Stimulated activated CD4-positive, alpha-beta T cell treated with anti-CD3 and anti-CD28 coated beads, Interleukin-12 subunit alpha, Interleukin-12 subunit beta, amount 100 ng/mL, for 4 hours (primary cell): ENCODE measurements around the gene SERP1.
"Not testable (repeated sequence)": the region's sequence is repeated elsewhere in the genome, so short reads cannot be mapped to it uniquely, and the experiment has no call there.

ENCODE experiments used
- DNase-seq: peaks from one replicate; pipeline ENCODE4 v3.0.0-alpha.2; 2020

The SERP1 gene

DNA sequence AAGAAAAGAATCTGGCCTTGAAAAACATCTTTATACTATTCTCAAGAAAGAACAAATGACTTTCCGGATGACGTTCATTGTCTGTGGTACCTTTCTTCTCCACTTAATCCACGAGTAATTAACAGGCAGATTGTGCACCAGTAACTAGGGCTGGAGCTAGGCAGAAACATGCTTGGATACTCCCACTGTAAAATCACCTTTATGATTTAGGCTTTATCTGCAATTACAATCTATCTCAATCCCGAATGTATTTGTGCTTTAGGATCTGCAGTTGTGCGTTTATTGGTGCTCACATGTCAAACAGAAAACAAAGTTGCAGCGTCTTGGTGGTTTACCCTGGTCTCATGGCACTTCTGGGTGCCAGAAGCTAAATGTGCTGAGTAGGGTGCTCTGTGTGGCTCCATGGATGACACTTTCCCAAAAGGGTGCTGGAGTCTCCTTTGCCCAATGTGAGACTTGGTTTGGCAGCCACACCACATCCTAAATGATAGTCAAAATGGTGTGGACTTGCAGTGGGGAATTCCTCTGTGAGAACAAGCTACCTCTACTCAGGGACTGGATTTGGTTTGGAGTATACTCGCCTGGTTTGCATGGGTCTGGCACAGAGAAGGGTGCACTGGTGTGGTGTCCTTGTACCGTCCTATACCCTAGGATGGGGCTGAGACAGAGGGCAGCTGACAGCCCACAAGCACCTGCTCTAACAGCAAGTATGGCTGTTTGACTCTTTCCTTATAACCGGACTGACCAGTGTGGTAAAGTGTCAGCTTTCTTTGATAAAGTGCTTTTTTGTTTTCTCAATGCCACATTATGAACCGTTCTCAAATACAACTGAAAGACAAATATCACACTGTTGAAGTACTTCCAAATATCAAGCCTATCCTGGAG is 7.7 kb downstream of the SERP1 start:
- no peak for DNase-seq

DNA sequence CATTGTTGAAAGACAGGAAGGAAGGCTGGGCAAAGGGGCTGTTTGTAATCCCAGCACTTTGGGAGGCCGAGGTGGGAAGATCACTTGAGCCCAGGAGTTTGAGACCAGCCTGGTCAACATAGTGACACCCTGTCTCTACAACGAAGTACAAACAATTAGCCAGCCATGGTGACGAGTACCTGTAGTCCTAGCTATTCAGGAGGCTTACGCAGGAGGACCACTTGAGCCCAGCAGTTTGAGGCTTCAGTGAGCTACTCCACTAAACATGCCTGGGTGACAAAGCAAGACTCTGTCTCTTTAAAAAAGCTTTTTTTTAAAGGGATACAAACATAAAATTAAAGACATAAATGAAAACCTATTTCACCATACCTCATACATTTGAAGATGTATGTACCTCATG is 11.1 kb downstream of the SERP1 start:
- DNase-seq = no peak

DNA sequence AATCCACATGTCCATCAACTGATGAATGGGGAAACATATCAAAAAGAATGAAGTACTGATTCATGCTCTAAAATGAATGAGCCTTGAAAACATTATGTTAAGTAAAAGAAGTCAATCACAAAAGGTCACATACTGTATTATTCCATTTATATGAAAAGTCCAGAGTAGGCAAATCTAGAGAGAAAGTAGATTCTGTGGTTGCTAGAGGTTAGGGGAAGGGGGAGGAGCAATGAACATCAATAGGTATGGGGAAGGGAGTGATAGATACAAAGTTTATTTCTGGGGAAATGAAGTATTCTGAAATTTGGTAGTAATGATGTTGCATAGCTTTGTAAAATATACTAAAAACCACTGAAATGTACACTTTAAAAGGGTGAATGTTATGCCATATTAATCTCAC is 14.5 kb downstream of the SERP1 start:
- no peak for DNase-seq

DNA sequence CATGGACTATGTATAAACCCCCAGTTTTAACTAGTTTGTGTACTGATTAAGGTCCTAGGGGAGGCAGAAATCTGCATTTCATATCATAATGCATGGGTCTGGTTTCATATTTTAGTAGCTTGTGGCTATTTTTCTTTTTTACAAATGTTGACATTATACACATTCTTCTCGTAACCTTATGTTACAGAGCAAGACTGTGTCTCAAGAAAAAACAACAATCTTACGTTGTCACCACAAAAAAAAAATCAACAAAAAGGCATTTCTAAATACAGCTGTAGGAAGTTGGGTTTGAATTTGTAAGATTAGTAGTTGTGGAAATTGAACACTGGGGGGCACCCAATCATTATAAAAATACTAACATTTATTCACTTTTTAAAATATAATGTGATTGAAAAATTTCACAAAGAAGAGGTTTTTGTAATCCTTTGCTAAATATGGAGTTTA is 17.9 kb downstream of the SERP1 start:
- DNase-seq = no peak

DNA sequence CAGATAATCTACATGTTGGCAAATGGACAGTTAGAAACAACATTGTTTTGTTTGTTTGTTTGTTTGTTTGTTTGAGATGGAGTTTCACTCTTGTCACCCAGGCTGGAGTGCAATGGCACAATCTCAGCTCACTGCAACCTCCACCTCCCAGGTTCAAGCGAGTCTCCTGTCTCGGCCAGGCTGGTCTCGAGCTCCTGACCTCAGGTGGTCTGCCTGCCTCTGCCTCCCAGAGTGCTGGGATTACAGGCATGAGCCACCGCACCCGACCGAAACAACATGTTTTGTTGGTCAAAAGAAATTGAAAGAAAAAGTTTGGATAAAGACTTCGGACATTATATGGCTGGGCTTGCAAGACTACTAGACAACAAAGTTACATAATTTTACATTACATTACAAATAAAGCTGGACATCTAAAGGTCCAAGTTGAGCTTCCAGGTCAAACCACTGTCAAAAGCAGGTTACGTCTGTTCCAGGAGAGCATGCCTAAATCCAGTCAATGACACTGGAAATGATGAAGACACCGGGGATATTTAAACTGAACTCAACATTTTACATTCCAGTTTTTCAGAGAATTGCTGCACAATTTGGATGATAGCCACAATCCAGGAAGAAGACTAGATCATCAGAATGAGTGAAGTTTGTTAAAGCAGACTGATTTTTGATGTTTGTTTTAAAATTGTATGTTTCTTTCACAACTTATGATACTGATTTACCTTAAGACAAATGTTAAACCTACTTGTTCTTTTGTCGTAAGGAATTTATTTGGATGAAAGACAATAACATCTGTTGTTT is 18.6 kb downstream of the SERP1 start:
- DNase-seq = no peak

DNA sequence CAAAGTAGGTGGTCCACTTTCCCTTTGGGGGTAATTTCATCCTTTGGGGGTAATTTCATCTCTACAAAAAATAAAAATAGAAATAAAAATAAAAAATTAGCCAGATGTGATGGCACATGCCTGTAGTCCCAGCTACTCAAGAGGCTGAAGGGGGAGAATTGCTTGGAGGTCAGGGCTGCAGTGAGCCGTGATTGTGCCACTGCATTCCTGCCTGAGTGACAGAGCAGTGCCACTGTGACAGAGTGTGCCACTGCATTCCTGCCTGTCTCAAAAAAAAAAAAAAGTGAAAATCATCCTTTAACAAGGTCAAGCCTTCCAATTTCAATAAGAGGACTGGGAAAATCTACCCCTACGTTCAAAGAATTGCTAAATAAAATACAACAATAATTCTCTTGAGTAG is 22.8 kb downstream of the SERP1 start:
- no peak for DNase-seq

DNA sequence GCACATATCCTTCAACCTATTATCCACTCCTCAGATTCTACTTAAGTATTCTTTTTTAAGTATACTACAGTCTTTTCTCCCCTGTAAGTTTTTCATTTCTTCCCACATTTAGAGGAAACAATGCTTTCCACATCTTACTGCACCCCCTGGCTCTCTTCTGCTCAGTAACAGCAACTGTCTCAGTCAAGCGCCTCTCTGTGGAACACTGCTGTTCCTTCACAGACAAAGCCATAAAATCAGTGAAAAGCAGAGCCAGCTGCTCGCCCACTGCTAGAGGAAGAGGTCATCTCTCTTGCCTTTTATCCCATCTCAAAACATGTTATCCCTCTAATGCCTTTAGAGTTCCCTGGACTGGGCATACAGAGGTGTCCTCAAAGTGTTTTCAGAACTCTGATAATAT is 24.8 kb downstream of the SERP1 start:
- DNase-seq = no peak

DNA sequence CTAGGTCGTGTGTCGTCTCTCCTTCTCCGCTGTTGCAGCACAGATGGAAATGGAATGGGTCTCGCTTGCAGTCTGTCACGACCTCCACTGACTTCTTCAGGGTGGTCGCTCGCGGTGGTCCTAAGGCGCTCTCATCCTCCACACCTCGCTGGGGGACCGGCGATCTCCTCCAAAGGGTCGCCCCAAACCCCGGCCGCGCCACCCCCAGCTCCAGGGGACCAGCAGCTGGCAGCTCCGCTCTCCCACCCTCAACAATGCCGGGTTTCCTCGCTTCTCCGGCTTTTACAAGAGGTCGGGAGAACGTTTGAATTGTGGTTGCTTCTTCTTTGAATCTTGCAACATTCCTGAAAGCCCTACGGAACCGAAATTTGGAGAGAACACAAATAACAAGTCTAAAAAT is 25.9 kb downstream of the SERP1 start:
- no peak for DNase-seq

DNA sequence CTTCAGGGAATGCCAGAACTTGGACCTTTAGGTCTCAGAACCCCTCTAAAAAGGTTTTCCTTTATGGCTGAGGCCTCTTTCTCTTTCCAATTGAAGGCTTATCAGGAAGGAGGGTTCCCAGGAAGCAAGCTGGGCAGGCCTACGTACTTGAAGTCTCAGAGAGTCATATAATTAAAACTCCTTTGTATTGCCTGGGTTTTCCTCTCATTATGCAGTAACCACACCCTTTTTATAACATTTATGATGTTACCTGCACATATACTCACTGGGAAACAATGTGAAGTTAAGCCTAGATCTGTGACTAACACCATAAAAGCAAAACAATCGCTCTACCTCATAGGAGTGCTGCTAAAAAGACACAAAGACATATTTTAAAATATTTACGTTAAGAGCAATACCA is 27.3 kb downstream of the SERP1 start:
- no peak for DNase-seq

DNA sequence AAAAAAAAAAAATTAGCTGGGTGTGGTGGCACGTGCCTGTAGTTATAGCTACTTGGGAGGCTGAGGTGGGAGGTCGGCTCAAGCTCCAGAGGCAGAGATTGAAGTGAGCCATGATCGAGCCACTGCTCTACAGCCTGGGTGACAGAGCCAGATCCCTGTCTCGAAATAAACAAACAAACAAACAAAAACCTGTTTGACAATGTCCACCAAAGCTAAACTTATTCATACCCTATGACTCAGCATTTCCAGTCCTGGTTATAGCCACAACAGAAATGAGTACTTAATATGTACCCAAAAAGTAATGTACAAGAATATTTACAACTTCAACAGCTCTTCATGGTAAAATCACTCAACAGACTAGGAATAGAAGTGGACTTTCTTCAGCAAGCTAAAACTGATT is 31.1 kb downstream of the SERP1 start:
- DNase-seq = no peak

DNA sequence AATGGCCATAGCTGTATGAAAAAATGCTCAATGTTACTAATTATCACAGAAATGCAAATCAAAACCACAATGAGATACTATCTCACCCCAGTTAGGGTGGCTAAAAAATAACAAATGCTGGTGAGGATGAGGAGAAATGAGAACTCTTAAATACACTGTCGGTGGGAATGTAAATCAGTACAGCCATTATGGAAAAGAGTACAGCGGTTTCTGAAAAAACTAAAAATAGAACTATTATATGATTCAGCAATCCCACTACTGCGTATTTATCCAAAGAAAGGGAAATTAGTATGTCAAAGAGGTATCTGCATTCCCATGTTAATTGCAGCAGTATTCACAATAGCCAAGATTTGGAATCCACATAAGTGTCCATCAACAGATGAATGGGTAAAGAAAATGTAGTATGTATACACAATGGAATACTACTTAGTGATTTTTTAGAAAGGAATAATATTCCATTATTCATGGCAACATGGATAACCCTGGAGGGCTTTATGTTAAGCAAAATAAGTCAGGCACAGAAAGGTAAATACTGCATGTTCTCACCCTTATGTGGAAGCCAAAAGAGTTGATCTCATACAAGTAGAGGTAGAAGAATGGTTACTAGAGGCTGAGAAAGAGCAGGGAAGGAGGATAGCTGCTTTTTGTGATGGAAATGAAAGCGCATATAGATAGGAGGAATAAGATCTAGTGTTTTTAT is 35.0 kb downstream of the SERP1 start:
- DNase-seq = no peak

DNA sequence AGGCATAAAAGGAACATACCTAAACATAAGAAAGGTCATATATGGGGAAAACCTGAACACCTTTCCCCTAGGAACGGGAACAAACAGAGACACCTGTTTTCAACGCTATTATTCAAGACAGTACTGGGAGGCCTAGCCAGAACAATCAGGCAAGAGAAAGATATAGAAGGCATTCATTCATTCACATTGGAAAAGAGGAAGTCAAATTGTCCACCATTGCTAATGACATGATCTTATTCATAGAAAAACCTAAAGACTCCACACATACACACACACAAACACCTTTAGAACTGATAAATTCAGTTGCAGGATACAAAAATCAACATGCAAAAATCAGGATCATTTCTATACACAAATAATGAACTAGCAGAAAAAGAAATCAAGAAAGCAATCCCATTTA is 36.5 kb downstream of the SERP1 start:
- DNase-seq = no peak

DNA sequence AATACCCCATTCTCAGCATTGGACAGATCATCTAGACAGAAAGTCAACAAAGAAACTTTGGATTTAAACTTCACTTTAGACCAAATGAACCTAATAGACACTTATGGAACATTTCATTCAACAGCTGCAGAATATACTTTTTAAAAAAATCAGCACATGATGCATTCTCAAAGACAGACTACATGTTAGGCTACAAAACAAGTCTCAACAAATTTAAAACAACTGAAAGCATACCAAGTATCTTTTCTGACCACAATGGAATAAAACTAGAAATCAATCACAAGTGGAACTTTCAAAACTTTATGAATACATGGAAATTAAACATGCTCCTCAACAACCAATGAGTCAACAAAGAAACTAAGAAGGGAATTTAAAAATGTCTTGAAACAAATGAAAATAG is 37.9 kb downstream of the SERP1 start:
- DNase-seq = no peak

DNA sequence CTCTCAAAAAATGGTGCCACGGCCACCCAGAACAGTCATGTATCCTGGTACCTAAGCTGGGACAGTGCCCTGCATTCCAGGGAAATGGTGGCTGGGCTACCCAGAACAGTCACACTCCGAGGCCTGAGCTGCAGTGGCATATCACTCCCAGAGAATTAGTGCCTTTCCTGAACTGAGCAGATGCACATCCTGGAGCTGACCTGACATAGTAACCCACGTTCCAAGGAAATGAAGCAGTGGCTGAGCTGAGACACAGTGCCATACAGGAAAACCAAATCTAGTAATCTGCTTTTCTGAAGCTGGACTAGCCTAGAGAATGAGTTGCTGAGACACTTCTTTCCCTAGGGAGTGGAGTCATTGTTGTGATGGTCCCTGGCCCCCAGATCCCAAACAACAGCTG is 41.8 kb downstream of the SERP1 start:
- no peak for DNase-seq

DNA sequence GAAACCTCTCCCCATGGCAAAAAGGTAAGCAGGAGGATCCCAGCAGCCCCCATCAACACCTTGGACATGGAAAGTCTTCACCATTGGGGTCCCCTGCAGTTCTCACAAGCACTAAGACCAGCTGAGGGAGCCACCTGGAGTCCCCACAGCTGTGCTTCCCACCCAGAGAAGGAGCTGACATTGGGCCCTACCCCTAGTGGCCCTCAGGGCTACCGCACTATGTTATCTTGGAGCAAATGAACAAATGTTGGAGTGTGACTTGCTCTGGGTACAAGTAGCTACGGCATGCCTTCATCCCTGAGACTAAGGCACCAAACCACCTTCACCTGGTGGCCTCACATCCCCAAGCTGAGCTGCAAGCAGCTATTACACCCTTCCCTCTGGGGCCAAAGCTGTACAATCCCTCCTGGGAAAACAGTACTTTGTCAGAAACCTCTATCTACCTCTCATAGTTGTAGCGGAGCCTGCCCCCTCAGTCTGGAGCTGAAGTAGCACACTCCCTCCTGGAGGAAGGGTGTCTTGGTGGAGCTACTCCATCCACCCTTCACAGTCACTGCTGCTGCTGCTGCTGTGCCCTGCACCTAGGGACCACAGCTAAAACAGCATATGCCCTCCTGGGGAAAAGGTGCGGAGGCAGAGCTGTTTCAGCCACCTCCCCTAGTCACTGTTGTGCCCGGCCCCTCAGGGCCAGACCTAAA is 42.7 kb downstream of the SERP1 start:
- DNase-seq = no peak

DNA sequence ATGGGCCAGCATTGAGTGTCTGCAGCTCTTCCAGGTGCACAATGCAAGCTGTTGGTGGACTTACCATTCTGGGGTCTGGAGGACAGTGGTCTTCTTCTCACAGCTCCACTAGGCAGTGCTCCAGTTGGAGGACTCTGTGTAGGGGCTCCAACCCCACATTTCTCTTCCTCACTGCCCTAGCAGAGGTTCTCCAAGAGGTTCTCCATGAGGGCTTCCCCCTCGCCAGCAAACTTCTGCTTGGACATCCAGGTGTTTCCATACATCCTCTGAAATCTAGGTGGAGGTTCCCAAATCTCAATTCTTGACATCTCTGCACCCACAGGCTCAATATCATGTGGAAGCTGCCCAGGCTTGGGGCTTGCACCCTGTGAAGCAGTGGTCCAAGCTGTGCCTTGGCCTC is 45.3 kb downstream of the SERP1 start:
- DNase-seq = not testable (repeated sequence)

DNA sequence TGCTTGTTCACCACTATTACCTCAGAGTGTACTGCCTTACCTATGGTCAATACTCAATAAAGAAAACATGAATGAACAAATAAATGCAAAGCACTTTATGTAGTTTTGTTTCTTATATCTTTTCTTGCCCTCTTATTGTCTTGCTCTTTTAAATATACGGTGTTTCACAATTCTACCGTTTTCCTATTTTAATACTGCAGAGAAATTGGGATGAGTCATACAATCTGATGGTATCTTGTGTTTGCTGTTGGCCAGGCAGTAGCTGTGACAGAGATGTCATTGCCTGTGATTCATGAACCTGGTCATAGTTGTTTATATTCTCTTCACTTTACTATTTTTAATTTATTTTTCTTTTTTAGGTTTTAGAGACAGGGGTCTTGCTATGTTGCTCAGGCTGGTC is 48.3 kb downstream of the SERP1 start:
- DNase-seq = no peak

DNA sequence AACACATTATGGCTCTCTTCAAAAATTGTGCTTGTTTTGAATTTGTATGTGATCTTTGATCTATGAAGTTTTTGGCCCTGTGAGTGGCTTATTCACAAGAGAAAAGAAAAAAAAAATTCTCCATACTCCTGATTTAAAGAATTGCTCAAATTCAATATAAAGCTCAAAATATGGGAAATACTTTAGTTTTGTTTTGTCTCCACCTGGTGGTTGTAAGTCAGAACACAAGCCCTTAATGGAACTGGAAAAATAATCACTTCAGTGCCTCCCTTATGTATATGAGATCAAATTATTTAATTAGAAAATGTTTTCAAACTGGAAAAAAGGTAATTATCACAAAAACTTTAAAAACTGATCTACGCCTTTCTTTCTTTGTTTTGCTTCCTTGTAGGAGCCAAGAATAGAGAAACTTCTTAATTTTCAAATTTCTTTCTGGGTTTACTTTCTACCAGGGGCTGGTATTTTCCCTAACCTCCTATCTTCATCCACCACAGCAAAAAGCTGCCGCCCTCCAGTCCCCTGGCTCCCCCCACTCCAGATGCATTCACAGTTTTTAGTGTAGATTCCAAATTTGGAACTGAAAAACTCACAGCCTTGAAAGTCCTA is 50.6 kb downstream of the SERP1 start:
- DNase-seq = no peak

DNA sequence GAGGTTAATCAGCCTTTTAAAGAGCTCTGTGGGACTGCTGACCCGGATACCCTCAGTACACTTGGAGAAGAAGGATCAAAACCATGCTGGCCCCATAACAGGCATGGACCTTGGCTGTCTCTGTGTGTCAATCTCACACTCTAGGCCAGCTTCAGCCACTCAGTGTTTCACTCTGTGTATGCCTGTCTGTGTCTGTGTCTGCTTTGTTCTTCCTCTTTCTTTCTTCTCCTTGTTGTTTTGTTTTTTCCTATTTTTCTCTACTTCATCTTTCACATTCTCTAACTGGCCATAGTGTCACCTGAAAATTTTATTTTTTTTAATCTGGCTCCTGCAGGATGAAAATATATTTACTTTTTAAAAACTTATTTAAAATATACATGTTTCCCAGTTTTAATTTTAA is 51.1 kb downstream of the SERP1 start:
- no peak for DNase-seq

DNA sequence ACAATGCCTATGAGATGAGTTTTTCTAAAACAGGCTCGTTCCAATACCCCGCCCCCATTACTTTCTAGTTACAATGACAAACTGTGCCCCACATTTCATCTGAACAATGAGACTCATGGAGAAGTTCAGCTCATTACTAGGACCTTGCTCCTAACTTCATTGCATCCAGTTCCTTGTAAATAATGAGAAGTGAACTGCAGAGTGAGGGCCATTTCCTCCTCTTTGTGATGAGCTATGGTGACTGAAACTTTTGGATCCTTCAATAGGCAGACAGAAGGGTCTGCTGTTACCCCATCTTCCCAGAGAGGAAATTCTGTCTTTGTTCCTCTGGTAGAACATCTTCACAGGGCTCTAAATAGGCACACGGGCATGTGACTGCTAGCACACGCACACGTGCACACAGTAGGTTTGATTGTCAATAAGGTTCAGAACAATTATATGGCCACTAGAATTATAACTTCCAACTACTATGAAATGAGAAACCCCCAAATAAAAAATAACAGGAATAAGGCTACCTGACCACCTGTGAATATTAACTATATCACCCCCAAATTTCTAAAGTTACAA is 51.8 kb downstream of the SERP1 start:
- no peak for DNase-seq
